Measurements from ENCODE around the gene USP49.

The USP49 gene

DNA sequence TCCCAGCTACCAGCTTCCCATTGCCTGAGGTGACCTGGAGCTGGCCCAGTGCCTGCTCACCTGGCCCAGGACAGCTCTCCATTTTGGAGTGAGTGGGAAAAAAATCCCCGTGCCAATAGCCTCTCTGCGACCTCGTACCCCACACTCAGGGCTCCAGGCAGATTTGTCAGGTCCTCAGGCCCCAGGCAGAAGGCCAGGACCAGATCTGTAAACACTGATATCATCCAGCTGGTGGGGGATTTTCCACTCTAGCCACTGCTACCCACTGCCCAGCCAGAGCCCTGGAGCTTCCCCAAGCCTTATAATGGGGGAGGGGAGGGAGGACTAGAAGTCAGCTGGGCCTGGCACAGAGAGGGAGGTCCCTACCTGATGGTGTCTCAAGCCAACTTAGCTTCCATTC, 146.6 kb downstream of the USP49 start:
- DNase-seq: no peak

DNA sequence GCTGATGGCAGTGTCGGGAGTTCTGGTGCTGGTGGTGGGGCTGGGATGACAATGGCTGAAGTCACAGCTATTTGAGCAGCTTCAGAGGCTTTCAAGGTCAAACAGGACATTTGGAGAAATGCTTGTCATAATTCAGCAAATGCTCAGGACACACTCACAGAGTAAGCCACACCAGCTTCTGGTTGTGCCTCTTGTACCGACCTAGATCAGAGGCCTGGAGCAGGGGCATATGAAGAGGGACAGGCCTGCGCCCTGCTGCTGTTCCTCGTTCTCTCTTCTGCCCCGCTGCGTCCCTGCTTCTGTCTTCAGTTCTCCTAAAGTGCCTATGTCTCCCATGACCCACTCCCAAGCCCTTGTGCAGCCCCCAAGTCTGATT, 147.1 kb downstream of the USP49 start:
- DNase-seq: no peak

DNA sequence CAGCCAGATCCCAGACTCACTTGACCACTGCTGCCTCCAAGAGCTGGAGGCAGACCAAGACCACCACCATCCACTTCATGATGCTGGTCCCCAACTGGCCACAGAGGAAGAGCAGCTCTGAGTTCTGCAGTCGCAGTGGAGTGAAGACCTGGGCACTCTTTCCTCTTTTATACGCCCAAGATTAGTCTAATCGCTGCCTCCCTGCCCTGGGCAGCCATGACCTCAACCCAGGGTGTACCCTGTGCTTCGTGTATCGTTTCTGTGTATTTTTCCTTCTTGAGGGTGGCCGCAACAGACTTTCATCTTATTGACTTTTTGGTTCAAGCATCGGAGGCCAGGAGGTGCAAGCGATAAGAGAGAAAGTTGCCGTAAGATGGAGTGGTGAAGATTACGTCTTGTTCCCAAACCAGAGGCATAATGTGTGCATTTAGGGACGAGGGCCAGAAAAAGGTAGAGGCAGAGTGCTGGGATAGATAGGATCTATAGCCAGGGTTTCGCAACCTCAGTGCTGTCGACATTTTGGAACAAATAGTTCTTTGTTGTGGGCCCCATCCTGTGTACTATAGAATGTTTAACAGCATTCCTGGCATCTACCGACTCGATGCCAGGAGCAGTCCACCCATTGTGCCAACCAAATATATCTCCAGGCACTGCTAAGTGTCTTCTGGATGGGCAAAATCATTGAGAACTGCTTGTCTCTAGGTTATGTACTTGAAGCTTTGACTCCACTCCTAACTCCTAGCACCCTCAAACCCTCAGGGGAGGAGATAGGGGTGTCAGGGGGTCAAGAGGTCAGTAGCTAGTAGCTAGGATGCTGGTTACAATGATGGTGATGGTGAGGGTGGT, 147.7 kb downstream of the USP49 start, which contains the start of gene PGC:
PGC (minus strand) TSS at position 142 of the 846 bp plus-strand sequence; CDS start at position 79, 63 bp downstream.
- no peak for DNase-seq

DNA sequence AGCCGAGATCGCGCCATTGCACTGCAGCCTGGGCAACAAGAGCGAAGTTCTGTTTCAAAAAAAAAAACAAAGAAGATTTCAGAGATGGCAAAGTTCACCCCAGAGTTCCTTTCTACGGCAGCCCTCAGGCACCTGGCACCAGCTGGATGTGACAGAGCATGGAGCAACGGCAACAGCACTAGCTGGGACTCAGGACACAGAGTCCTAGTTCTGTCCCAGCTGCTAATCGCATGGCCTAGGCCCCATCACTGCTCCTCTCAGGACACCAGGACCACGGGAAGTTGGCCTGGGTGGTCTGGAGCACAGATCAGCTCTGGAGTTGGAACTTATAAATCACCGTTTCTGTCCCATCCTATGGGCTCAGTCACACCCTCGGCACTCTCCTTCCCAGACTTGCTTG, 149.1 kb downstream of the USP49 start:
- no peak for DNase-seq

DNA sequence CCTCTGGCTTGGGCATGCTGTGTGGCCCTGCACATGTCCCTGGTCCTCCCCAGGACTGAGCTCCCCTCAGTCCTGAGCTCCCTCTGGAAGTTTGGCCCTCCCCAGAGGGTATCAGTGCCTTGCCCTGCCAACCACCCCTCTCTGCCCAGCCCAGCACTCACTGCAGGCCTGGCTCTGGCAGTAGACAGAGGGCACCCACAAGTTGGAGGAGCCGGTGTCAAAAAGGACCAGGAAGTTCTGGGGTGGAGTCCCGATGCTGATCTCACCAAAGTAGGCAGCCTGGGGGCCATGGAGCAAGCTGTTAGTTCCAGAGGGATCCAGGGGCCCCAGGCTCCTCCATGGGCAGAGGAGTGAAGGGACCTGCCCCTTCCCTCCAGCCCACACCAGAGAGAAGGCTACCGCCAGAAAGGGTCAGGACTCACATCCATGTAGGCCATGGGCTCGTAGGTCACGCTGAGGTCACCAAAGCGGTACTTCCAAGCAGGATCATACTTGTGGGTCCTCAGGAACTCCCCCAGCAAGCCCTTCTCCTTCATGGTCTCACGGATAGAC, 150.9 kb downstream of the USP49 start:
- no peak for DNase-seq

DNA sequence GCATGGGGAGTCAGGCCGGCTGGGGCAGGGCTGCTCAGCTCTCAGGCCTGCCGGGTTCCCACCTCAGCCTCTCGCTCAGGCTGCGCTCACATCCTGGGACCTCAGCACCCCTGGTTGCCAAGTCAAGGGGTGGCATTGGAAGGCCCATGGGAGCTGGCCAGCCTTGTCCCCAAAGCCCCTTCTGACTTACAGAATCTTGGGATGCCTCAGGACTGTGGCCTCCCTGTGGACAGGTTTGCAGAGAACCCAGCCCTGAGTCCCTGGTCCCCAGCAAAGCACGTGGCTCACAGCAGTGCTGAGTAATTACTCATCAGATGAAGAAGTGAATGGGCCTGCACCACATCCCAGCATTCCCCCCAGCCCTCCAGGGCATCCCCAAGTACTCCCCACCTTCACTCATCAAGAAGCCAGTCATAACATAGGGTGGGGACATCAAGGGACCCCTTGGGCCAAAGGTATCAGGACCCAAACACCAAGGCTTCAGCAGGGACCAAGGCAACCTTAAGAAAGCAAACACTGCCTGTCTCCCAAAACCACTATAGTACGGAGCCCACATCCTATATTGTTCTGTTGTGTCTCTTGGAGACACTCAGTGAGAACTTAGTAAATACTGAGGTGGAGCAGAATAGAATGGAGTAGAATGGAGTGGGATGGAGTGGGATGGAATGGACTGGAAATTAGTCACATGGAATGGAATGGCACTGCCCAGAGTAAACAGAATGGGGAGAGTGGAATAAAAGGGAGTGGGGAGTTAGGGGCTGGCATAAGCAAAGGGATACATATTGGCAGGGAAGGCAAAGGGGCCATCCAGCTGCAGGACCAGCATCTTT, 151.6 kb downstream of the USP49 start:
- no peak for DNase-seq

DNA sequence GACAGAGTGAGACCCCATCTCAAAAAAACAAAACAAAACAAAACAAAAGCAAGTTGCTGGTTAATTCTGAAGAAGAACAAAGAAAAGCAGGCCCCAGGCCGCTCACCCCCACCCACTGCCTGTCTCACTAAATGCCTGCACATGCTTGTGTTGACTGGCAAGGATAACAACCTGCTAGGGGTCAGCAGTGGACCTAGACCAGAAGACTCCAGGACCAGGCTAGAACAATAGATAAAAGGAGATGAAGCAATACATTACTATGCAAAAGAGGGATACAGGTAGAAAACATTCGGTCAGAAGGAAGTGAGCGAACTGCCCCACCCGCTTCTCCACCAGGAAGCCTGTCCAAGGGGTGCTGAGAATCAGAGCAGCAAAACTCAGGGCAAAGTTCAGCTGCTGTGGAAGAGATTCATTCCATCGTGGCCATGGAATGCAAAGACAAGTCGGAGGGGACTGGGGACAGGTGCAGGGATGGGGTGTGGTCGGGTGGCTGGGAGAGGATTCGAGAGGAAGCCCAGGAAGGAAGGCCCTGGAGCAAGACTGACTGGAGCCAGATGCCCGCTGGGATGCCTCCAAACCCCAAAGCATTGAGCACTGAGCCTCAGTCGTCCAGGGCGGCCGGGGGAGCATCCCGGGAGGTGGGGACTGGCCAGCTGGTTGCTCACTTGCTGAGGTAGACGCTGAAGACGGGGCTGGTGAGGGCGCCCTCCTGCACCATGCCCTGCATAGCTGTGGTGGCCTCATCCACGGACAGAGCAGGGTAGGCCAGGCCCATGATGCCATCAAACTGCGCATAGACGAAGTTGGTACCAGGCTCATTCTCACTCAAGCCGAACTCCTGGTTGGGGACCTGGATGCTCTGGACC, 153.3 kb downstream of the USP49 start:
- no peak for DNase-seq

DNA sequence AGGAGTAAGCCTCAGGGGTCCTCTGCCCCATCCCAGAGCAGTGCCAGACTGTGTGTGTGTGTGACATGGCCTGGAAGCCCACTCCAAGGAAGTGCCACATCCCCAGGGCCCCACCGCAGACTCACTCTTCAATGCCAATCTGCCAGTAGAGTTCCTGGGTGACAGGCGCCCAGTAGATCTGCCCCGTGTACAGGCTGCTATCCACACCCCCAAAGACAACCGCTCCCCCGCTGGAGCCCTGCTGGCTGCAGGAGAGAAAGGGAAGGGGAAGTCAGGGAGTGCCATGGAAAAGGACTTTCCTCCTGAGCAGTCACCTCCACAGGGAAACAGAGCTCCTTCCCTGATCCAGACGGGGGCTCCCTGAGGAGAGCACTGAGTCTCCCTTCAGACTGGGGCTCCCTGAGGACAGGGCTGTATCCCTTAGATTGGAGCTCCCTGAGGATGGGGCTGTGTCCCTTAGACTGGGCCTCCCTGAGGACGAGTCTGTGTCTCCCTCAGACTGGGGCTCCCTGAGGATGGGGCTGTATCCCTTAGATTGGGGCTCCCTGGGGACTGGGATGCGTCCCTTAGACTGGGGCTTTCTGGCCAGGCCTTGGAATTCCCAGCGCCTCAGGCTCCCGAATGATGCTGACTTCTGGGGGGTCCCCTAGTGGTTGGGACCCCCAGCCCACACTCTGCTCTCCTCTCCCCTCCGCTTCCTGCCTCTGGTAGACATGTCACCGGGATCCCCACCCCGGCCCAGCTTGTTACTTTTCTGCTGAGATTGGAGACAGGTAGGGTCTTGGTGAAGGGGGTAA, 154.6 kb downstream of the USP49 start:
- no peak for DNase-seq

Measured in stimulated activated naive CD4-positive, alpha-beta T cell (primary cell).